Adipose tissue (tissue), 3 donors: ENCODE data around the gene GPD1. TPM values are rescaled to one million over a fixed set of nuclear protein-coding genes. Genes with fewer than 3 reads are reported as not detected.

ENCODE experiments used
- H3K27ac ChIP-seq: one replicate; pipeline ENCODE4 v1.5.1; 2013; ENCODE audit warnings: low read depth, low read length
- WGBS, 3 donors: extraction: QIAGEN DNeasy Blood & Tissue Kit; methylation state at CpG; one replicate each; pipeline ENCODE4 v1.1.7; 2013; 5-methylcytosine and 5-hydroxymethylcytosine counted together
- polyA plus RNA-seq, 3 donors: library from polyadenylated mRNA; stranded (reverse); fragments of 200-250 nt; gene quantifications; one replicate each; pipeline ENCODE4 v1.2.3, GENCODE V29; 2013
- donor health status: healthy with polysubstance abuse.
- donor health status: Bipolar disorder and iron deficiency.
- donor health status: healthy.

GPD1 gene
- polyA plus RNA-seq, 3 donors: 119 to 1,308 (median 222) TPM

DNA sequence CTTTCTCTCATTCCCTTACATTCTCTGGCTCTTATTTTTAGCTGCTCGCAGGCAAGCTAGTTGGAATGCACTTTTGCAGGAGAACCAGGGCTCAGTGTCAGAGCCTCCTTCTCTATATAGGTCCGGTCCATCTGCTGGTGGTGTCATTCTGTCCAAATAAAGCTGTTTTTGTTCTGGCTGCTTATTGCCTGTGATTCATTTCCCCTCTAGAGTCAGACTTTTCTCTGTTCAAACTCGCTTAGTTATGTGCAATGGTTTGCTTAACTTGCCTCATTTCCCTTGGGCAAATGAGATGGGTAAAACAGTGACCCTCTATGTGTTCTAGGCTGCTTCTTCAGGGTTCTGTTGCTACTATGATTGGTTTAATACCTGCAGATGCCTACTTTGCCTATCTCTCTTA lies 15.8 kb upstream of the GPD1 start:
- 41 to 77% (median 51%) methylated on average over 3 of the region's 3 CpGs for WGBS, 3 donors
- H3K27ac ChIP-seq: no peak overlapping the region

DNA sequence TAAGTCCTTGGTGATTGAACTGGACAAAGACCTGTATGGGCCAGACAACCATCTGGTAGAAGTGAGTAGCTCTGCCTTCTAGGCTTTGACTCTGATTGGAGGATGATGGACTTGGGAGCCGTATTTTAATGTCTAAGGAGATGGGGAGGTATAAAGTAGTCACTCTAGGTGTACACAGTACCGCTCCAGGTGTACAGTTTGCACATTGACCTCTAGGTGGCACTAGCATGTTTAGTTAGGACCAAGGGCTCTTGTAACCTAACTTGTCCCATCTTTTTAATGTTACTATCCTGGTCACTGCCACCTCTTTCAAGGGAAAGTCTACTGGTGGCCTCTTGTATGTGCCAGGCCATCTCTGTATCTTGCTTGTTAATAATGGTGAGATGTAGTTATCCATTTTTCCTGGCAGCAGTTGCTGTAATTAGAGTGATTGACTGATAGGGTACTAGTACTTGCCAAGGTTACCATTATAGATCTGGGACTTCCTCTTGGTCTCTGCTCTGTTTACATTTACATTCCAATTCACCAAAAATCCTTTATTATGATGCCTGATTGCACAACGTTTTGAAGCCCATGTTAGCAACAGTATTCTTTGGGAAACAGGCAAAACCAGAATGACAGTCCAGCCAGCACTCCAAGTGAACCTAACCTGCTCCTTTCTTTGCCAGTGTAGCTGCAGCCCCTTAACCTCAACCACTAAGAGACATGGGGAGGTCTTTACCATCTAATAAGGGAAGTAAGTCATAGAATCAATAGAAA lies 15.1 kb upstream of the GPD1 start:
- H3K27ac ChIP-seq: no peak overlapping the region
- WGBS, 3 donors: 8 to 40% (median 40%) methylated on average over 3 of the region's 3 CpGs

DNA sequence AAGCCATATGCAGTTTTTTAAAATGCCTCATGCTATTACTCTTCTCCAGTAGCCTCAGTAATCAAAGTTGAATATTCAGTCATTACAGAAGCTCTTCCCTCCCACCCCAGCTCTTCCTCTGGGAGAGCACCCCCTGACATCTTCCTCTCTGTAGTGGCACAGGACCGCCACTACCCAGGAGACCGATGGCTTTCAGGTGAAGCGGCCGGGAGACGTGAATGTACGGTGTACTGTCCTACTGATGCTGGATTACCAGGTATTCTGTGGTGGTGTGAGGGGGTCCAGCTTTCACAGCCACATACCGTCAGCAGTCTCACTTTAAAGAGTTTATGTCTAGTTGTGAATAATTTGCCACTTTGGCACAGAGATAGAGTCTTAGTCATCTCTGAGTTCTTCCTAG lies 14.1 kb upstream of the GPD1 start:
- 95 to 98% (median 97%) methylated on average over 7 of the region's 7 CpGs for WGBS, 3 donors
- no peak overlapping the region for H3K27ac ChIP-seq

DNA sequence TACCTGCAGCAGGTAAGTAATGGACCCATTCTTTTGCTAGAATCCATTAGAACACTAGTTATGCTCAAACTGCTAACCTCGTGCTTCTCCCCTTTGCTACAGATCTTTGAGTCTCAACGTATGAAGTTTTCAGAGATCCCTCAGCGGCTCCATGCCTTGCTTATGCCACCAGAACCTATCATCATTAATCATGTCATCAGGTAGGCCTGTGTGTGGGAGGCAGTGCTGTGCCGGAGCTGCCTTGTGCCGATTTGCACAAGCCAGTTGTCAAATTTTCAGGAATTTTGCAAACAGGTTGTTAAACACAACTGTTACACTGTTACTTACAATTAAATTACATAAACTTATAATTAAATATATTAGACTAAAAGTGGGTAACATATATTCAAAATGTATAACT lies 13.4 kb upstream of the GPD1 start:
- H3K27ac ChIP-seq: no peak overlapping the region
- WGBS, 3 donors: 84 to 93% (median 89%) methylated on average over 5 of the region's 5 CpGs

DNA sequence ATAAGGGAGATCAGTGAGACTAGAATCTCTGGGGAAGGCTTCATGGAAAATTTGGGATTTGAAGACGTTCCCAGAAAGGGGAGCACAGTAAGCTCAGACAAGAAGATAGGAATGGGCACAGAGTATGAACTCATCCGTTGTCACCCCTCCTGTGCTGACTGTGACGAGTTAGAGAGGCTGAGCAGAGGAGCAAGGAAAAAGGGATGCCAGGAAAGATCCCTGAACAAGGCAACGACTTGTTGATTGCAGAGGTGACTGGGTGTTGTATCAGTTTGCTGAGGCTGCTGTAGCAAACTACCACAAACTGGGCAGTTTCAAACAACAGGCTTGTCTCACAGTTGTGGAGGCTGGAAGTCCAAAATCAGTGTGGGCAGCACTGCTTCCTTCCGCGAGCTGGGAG lies 5.9 kb upstream of the GPD1 start:
- H3K27ac ChIP-seq: no peak overlapping the region
- WGBS, 3 donors: 87 to 90% (median 88%) methylated on average over 6 of the region's 6 CpGs

DNA sequence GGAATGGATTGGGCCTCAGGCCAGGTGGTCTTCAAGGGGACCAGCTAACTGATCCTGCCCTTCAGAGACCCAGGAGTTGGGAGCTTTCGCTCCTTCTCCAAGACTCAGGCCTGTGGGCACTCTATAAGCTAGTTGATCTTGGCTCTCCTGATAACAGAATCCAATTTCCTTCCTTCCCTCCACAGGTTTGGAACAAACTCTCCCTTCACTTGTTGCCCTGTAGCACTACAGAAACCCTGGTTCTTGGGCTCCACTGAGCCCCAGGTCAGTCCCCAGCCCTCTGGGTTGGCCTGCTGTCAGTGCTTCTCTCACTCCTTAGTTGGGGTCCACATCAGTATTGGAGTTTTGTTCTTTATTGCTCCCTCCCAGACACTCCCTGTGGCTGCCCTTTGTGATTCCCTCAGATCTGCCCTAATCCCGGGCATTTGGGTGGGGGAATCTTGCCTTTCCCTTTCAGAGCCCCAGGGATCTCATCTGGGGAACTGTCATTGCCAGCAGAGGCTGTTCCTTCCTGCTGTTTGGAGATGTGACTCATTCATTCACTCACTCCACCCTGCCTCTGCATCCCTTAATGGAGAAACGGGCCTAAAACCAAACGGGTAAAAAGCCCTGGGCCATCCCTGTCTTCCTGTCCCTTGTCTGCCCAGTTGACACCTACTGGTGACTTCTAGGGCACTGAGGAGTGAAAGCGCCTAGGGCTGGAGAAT lies 4.4 kb upstream of the GPD1 start:
- 67 to 87% (median 69%) methylated on average over 5 of the region's 5 CpGs for WGBS, 3 donors
- H3K27ac ChIP-seq: no peak overlapping the region

DNA sequence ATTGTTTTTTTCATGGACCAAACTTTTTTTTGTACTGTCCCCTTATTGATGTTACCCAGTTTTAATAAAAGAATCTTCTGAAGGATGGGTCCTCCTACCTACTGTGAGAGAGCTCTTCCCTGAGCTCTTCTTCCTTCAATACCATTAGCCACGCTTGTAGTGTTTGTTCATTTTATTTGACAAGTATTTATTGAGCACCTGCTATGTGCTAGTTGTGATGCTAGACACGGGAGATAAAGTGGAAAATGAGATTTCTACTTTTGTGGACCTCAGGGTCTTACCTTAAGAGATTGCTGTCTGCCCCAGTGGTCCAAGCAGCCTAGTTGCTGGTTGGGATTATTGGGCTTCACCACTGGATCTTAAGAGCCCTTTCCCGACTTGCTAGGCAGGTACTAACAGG lies 3.2 kb upstream of the GPD1 start:
- WGBS, 3 donors: 83 to 91% (median 87%) methylated on average over 3 of the region's 3 CpGs
- no peak overlapping the region for H3K27ac ChIP-seq

DNA sequence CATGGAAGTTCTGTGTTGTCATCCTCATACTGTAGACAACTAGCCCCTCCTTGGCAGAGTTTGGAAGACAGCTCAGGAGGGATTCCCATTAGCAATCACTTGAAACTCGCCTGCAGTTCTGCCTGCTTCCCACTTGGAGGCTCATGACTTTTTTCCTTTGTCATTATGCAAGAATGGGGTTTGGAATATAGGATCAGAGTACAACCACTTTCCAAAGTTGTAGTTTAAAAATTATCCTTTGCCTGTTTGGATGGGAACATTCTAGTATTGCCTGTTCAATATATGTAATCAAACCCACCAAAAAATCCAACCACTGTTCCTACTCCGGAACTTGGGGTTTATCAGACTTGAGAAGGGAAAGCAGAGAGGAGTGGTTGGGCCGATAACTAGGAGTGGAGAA lies 2.1 kb upstream of the GPD1 start:
- WGBS, 3 donors: 68 to 81% (median 80%) methylated on average over 3 of the region's 3 CpGs
- no peak overlapping the region for H3K27ac ChIP-seq

DNA sequence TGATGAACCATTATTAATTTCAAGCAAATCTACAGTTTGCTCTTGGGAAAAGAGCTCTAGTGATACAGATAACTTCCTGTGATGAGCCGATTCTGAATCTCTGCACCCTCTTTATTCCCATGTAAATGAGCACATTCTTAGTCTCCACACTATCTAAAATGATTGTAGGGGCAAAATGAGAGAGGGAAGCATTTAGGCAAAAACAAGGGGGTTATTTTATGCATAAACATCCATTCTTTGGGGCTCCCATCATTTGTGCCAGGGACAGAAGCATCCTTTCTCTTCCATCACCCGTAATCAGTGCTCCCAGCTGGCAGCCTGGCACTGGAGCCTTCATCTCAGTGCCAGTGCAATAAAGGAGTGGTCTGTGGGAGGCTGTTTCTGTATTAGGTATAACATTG lies 1.7 kb upstream of the GPD1 start:
- H3K27ac ChIP-seq: no peak overlapping the region
- 75 to 81% (median 76%) methylated on average over 2 of the region's 2 CpGs for WGBS, 3 donors

DNA sequence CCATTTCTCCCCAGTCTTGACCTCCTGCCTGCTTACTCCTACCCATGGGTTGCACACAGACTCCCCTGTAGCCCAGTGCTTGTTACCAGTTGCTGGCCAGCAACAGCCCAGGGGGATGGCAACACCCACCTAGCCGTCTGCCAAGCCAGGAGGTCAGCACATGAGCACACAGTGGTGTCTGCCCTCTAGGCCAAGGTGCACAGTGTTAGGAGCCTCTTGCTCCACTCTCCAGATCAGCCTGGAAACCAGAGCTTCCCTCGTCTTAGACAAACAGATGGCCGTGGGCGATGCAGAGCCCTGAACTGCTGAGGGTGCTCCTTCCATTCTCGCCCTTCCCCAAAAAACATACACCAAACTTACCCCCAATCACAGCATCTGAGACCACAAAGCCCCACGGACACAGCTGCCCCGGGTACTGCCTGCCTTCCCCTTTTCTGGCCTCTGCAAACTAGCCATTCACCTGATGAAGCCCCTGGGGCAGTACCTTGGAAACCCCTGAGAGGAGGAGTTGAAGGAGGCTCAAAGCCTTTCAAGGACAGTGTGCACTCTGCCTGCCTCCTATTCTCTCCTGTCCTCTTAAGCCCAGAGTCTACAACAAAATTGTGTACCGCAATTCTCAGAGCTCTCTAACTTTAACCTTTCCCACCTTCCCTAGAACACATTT lies 1.0 kb upstream of the GPD1 start:
- WGBS, 3 donors: 72 to 76% (median 72%) methylated on average over 8 of the region's 8 CpGs
- H3K27ac ChIP-seq: no peak overlapping the region

DNA sequence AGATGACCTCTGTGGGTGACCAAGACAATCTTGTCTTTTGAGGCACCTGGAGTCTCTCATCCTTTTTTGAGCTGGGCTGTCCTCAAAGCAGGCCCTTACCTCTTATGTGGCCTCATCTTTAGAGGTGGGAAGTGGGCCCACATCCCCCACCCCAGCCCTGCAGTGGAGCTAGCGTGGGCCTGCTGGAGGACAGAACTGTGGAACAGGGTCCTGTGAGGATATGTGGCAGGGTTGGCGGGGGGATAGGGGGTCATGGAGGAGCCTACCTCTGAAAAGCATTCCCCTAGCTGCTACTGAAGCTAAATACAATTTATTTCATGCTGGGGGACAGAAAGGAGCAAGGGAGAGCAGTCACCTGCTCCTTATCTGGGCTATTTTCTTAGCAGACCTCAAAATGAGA lies 457 bp upstream of the GPD1 start:
- H3K27ac ChIP-seq: no peak overlapping the region
- 84 to 96% (median 88%) methylated on average over 2 of the region's 2 CpGs for WGBS, 3 donors

DNA sequence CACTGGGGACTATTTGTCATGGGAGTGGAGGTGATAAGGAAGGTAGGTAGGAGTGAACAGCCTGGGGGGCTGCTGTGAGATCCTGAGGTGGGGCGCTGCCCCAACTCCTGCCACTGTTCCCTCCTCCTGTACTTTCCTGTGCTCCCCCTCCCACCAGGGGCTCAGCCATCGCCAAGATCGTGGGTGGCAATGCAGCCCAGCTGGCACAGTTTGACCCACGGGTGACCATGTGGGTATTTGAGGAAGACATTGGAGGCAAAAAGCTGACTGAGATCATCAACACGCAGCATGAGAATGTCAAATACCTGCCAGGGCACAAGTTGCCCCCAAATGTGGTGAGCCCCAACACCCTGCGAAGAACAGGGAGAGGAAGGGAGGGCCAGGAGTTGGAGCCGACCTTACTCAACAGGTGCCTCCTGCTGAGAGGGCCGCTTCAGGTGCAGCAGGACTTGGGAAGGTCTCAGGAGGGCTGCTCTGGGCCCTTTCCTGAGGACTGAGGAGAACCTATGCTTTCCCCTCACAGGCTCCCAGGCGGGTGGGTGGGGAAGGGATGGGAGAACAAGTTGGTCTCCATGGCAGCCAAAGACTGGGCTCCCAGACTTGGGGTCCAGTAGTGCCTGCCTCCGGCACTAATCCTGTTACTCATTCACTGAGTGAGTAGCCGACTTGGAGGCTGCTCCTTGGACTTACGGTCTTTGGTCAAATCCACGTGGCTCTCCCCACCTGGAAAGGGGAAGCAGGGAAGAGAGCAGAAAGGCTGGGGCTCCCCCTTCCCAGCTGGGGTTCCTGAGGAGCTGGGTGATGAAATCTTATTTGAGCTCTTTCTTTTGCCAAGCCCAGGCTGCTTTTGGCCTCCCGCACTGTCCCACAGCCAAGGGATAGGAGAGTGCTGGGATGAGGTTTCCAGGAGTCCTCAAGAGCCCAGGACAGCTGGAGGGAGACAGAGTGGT lies 884 bp downstream of the GPD1 start:
- no peak overlapping the region for H3K27ac ChIP-seq
- 57 to 81% (median 80%) methylated on average over 14 of the region's 14 CpGs for WGBS, 3 donors

DNA sequence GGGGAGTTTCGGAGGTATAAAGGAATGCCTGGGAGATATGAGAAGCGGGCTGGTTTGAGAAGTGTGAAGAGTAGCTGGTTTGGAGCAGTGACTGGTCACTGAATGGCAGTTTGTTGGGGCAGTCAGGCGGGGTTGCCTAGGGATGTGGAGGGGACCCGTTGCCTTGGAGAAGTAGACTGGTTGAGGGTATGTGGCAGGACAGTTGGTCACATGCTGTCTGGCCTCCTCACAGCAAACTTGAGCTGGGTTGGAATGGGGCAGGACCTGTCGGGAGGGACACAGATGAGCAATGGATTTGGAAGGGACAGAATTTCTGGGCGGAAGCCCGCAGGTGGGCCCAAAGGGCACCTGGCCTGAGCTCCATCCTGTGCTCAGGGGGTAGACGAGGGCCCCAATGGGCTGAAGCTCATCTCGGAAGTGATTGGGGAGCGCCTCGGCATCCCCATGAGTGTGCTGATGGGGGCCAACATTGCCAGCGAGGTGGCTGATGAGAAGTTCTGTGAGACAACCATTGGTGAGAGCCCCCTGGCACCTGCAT lies 2.2 kb downstream of the GPD1 start:
- WGBS, 3 donors: 83 to 98% (median 90%) methylated on average over 12 of the region's 12 CpGs
- H3K27ac ChIP-seq: no peak overlapping the region

DNA sequence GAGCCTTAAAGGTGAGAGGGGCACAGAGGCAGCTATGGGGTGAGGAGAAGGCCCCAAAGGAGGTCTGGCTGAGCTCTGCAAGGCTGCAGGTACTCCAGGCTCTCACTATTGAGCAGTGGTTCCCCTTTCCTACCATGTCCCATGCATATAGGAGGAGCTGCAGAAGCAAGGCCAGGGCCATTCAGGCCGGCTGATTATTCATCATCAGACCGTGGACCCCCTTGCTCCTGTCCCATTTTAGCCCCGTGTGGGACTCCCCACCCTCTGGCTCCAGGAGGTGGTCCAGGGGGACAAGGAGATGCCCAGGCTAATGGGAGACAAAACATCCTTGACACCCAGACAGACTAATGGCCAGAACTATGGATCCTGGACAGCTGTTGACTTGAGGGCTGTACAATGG lies 3.1 kb downstream of the GPD1 start:
- no peak overlapping the region for H3K27ac ChIP-seq
- 64 to 73% (median 66%) methylated on average over 3 of the region's 3 CpGs for WGBS, 3 donors

DNA sequence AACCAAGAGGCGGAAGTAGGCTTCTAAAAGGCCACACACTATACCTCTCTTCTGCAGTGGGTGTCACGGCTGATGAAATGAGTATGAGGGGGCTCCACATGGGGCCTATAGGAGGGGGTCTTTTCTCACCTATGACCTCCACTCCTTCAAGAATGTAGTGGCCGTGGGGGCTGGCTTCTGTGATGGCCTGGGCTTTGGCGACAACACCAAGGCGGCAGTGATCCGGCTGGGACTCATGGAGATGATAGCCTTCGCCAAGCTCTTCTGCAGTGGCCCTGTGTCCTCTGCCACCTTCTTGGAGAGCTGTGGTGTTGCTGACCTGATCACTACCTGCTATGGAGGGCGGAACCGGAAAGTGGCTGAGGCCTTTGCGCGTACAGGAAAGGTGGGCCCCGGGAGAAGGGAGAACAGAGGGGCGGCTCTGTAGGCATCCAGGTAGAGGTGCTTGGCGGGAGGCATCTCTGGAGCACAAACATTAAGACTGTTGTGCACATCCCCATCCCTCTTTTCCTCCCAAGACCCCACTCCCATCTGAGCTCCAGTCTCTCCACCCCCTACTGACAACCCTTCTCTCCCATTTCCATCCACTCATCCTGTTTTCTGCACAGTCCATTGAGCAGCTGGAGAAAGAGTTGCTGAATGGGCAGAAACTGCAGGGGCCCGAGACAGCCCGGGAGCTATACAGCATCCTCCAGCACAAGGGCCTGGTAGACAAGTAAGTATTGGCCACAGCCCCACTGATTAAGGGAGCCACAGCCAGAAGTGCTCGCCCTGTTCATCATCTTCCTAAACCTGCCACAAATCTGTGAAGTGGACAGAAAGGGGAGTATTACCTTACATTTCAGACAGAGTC lies 3.8 kb downstream of the GPD1 start:
- 90 to 93% (median 93%) methylated on average over 16 to 17 of the region's 17 CpGs for WGBS, 3 donors
- no peak overlapping the region for H3K27ac ChIP-seq

DNA sequence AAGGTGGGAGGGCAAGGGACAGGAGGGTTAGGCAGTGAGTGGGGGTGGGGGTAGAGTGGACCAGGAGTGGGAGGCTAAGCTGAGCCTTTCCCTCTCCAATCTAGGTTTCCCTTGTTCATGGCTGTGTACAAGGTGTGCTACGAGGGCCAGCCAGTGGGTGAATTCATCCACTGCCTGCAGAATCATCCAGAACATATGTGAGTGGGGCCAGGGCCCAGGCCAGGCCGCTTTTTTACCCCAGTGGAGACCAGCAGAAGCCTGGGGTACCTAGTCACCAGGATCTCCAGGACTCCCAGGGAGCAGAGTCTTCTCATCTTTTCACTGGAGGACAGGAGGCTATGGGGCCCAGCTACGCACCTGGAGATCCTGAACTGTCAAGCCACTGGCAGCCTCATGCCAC lies 5.5 kb downstream of the GPD1 start:
- WGBS, 3 donors: 79 to 95% (median 92%) methylated on average over 3 of the region's 3 CpGs
- no peak overlapping the region for H3K27ac ChIP-seq

DNA sequence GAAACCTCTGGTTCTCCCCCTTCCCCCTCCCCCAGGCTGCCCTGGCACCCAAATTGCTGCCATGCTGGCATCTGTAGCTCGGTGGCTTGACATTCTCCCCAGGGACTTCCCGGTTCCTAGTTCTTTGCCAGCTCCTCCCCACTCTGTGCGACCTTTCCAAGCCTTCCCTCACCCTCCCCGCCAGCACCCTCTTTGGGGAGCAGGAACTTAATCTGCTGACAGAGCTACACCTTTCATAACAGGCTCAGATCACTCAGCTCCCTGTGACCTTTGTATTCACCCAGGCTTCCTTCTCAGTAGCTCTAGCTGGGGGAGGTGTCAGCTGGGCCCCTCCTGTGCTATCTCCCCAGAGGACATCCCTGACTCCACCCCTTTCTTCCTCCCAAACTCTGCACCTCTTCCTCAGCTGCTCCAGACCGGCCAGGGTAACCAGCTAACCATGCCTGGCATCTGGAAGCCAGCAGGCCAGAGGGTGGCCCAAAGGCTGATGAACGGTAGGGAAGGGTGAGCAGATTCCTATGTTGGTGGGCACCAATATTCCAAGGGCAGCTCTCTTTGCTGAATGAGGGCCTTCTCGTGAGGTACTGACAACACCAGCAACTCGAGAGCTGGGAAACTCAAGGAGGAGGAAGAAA lies 6.4 kb downstream of the GPD1 start:
- 31 to 53% (median 47%) methylated on average over 8 of the region's 8 CpGs for WGBS, 3 donors
- H3K27ac ChIP-seq: no peak overlapping the region
